ENCODE results near the gene ZBTB43. TPM values are rescaled to one million over a fixed set of nuclear protein-coding genes. Genes with fewer than 3 reads are reported as not detected.

ZBTB43 gene
- total RNA-seq, 2 experiments from 2014 or later: 4.1 to 6.4 TPM

- Histone ChIP-seq H3K4me2 (ENCODE audit: low read length) (no peak overlapping the region), H3K79me2 (ENCODE audit: insufficient read depth, low read depth, low read length) (no peaks in the 10 kb centered on the region), H3K4me3 (ENCODE audit: low read depth, low read length, poor library complexity, severe bottlenecking) (no peak overlapping the region), H3K4me1 (ENCODE audit: insufficient read depth, low read length, poor library complexity, severe bottlenecking) (no peaks in the 10 kb centered on the region), H2AFZ (ENCODE audit: low read length) (no peak overlapping the region), H3K27ac (ENCODE audit: low read depth, low read length, poor library complexity, severe bottlenecking) (no peak overlapping the region), H3K36me3 (ENCODE audit: insufficient read depth, low read length) (no peaks in the 10 kb centered on the region), H3K9me2 (ENCODE audit: insufficient read depth, low read length) (no peaks in the 10 kb centered on the region), H3K9me3 (ENCODE audit: low read length) (no peaks in the 10 kb centered on the region), H4K20me1 (ENCODE audit: insufficient read depth, low read length) (no peaks in the 10 kb centered on the region)
- CTCF ChIA-PET (ENCODE audit: unreplicated experiment): no interaction called here
- intact Hi-C loops (cut with micrococcal nuclease; ENCODE audit: unreplicated experiment): no loop called here
- POLR2A ChIA-PET: no interaction called here
- no peak for TF ChIP-seq EZH2phosphoT487 (IDR thresholded peaks at IDR 0.05; ENCODE audit: borderline replicate concordance, low read depth, low read length)
- TF ChIP-seq, protein P1, sequence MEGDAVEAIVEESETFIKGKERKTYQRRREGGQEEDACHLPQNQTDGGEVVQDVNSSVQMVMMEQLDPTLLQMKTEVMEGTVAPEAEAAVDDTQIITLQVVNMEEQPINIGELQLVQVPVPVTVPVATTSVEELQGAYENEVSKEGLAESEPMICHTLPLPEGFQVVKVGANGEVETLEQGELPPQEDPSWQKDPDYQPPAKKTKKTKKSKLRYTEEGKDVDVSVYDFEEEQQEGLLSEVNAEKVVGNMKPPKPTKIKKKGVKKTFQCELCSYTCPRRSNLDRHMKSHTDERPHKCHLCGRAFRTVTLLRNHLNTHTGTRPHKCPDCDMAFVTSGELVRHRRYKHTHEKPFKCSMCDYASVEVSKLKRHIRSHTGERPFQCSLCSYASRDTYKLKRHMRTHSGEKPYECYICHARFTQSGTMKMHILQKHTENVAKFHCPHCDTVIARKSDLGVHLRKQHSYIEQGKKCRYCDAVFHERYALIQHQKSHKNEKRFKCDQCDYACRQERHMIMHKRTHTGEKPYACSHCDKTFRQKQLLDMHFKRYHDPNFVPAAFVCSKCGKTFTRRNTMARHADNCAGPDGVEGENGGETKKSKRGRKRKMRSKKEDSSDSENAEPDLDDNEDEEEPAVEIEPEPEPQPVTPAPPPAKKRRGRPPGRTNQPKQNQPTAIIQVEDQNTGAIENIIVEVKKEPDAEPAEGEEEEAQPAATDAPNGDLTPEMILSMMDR (conservative IDR thresholded peaks at IDR 0.05; ENCODE audit: low read length): peak; percentile 42; the same call in 1 of the 2 replicates
- BruUV-seq (replicated peaks): no TSS peak
- DNase-seq (ENCODE audit: low spot score): no peak
Observed at GRCh38 chr9:126773004-126773607, 31.7 kb upstream of the ZBTB43 start.

GRCh38 chr9:126775926-126776325, 28.9 kb upstream of the ZBTB43 start:
- Histone ChIP-seq H3K9me3 (ENCODE audit: low read length) (no peaks in the 10 kb centered on the region), H3K4me3 (ENCODE audit: low read depth, low read length, poor library complexity, severe bottlenecking) (no peak overlapping the region), H4K20me1 (ENCODE audit: insufficient read depth, low read length) (no peaks in the 10 kb centered on the region), H3K4me2 (ENCODE audit: low read length) (no peak overlapping the region), H3K27ac (ENCODE audit: low read depth, low read length, poor library complexity, severe bottlenecking) (no peak overlapping the region), H3K79me2 (ENCODE audit: insufficient read depth, low read depth, low read length) (no peaks in the 10 kb centered on the region), H2AFZ (ENCODE audit: low read length) (no peak overlapping the region), H3K4me1 (ENCODE audit: insufficient read depth, low read length, poor library complexity, severe bottlenecking) (no peaks in the 10 kb centered on the region), H3K36me3 (ENCODE audit: insufficient read depth, low read length) (no peaks in the 10 kb centered on the region), H3K9me2 (ENCODE audit: insufficient read depth, low read length) (no peaks in the 10 kb centered on the region)
- BruUV-seq (replicated peaks): no TSS peak
- TF ChIP-seq, protein P1 (conservative IDR thresholded peaks at IDR 0.05; ENCODE audit: low read length): no peak
- no peak for TF ChIP-seq EZH2phosphoT487 (IDR thresholded peaks at IDR 0.05; ENCODE audit: borderline replicate concordance, low read depth, low read length)
- intact Hi-C loops (cut with micrococcal nuclease; ENCODE audit: unreplicated experiment): no loop called here
- CTCF ChIA-PET (ENCODE audit: unreplicated experiment): no interaction called here
- POLR2A ChIA-PET: no interaction called here
- DNase-seq (ENCODE audit: low spot score): no peak

- H3K4me1 ChIP-seq (ENCODE audit: insufficient read depth, low read length, poor library complexity, severe bottlenecking): no peaks in the 10 kb centered on the region
- no peaks in the 10 kb centered on the region for H3K79me2 ChIP-seq (ENCODE audit: insufficient read depth, low read depth, low read length)
- DNase-seq (ENCODE audit: low spot score): no peak
- H3K4me2 ChIP-seq (ENCODE audit: low read length): no peak overlapping the region
- no peak overlapping the region for H3K4me3 ChIP-seq (ENCODE audit: low read depth, low read length, poor library complexity, severe bottlenecking)
- H3K27ac ChIP-seq (ENCODE audit: low read depth, low read length, poor library complexity, severe bottlenecking): no peak overlapping the region
- no peaks in the 10 kb centered on the region for H3K9me2 ChIP-seq (ENCODE audit: insufficient read depth, low read length)
- no peaks in the 10 kb centered on the region for H4K20me1 ChIP-seq (ENCODE audit: insufficient read depth, low read length)
- no TSS peak for BruUV-seq (replicated peaks)
- ChIA-PET CTCF (ENCODE audit: unreplicated experiment) (interaction anchor here (0.6 kb wide), 1 partner anchor 75 kb away, joined by 3 read pairs; no protein-coding TSS in a partner anchor), POLR2A (no interaction called here)
- no peaks in the 10 kb centered on the region for H3K9me3 ChIP-seq (ENCODE audit: low read length)
- TF ChIP-seq, protein P1 (conservative IDR thresholded peaks at IDR 0.05; ENCODE audit: low read length): peak; percentile 32; the same call in 1 of the 2 replicates
- no peak for TF ChIP-seq EZH2phosphoT487 (IDR thresholded peaks at IDR 0.05; ENCODE audit: borderline replicate concordance, low read depth, low read length)
- intact Hi-C loops (cut with micrococcal nuclease; ENCODE audit: unreplicated experiment): no loop called here
- H3K36me3 ChIP-seq (ENCODE audit: insufficient read depth, low read length): no peaks in the 10 kb centered on the region
- H2AFZ ChIP-seq (ENCODE audit: low read length): no peak overlapping the region
Observed at GRCh38 chr9:126777733-126778132, 27.1 kb upstream of the ZBTB43 start.

Measured in OCI-LY7 (cell line).